GM19035 (cell line): ENCODE results near the gene TMEM8B.
"Not testable (repeated sequence)": the region's sequence is repeated elsewhere in the genome, so short reads cannot be mapped to it uniquely, and the experiment has no call there.

Source experiments
- ATAC-seq: cut with Tn5 transposase; IDR thresholded peaks from one replicate; pipeline ENCODE4 v1.9.1; 2021; ENCODE audit not compliant: unreplicated experiment

TMEM8B gene

DNA sequence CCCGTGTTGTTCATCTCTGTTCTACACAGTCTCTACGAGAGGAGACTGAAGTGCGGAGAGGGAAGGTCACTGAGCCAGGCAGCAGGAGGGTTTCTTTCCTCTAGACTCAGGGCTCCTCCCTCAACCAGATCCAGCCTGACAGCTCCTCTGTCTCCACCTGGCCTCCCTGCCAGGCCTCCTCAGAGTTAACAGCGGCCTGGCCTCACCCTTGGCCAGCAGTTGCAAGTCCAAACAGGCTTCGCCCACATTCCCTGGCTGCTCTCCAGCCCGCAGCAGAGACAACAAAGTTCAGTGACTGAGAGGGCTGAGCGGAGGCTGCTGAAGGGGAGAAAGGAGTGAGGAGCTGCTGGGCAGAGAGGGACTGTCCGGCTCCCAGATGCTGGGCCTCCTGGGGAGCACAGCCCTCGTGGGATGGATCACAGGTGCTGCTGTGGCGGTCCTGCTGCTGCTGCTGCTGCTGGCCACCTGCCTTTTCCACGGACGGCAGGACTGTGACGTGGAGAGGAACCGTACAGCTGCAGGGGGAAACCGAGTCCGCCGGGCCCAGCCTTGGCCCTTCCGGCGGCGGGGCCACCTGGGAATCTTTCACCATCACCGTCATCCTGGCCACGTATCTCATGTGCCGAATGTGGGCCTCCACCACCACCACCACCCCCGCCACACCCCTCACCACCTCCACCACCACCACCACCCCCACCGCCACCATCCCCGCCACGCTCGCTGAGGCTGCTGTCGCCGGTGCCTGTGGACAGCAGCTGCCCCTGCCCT lies 77.1 kb downstream of the TMEM8B start, which contains the start of gene HRCT1:
TSS of gene HRCT1 (plus strand) at position 291 of the 768 bp plus-strand sequence. CDS start at position 377, 86 bp downstream.
- no peak for ATAC-seq

DNA sequence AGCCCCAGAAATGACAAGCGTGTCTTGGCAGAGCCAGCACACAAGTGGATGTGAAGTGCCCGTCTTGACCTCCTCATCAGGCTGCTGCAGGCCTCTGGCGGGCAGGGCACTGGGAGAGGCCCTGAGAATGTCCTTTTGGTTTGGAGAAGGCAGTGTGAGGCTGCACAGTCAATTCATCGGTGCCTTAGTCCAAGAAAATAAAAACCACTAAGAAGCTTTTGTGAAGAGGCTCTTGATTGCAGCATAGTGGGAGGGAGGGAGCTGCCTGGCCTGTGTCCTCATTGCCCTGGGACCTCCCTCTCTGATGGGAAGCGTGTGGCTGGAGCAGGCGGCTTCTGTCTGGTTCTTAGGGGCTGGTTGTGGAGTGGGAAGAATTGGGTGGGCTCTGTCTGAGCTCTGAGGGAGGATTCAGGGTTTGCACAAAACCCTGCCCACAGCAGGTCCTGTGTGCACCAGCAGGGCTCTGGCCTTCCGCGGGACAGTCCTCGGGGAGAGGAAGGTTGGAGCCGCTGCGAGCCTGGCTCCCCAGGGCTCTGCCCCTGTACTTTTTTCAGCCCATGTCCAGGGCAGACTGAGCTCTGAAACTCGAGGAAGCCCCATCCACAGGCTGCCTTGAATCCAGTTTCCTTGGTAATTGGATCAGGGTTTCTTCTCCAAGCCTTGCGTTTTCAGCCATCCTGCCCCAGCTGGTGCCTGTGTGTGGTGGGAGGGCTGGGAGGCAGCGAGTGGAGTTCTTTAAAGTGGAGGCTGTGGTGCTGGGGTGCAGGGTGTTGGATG lies 78.1 kb downstream of the TMEM8B start:
- no peak for ATAC-seq

DNA sequence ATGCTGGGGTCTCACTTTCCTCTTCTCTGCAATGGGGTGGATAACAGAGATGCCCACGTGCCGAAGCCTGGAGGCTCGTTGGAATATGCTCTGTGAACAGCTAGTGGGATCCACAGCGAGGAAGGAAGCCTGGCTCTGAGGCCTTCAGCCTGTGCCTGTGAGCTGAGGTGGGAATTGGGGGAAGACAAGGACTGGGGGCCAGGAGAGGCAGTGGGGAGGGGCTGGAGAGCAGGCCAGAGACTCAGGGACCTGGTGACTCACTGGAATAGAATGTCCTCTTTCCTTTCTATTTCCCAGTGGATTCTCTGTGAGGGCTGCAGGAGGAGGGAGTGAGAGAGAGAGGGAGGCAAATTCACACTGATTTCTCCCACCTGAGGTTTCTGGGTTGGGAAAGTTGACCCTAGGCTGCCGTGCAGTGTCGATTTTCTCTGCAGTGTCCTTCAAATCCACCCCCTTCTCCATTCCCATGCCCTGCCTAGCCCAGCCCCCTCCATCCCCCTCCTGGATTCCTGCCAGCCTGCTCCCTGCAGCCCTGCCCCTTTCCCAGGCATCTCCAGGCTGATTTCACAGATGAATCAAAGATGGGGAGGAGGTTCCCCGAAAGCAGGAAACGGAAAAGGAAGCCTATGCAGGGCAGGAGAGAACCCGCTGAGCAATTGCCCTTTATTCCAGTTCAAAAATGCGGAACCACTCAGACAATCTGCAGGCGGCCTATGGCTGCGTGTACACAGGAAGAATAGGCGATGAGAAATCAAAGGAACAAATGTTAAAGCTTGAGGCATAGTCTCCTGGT lies 78.9 kb downstream of the TMEM8B start:
- no peak for ATAC-seq

DNA sequence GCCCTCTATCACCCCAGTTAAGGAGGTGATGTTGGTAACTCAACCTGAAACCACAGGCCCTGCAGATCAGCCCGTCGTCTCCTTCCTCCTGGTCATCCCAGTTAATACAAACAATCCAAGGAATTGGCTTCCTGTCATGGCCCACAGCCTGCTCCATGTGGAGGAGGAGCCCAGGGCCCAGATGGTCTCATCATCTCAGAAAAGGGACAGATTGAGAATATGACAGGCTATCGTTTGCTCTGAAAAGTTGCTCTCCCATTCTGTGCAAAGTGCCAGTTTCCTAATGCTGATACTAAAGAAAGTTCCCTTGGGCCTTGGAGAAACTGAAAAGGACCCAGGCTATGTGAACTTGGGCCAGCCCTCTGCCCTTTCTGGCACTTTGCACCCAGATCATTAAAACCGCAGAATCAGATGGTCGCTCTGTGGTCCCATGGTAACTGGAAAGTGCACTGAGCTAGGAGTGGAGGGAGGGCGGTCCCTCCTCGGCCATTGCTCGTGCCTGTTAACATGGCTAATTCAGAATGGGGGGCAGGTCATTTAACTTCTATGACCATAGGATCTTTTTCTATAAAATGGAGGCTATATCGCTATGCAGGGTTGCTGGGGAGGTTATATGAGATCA lies 79.6 kb downstream of the TMEM8B start:
- ATAC-seq: no peak

DNA sequence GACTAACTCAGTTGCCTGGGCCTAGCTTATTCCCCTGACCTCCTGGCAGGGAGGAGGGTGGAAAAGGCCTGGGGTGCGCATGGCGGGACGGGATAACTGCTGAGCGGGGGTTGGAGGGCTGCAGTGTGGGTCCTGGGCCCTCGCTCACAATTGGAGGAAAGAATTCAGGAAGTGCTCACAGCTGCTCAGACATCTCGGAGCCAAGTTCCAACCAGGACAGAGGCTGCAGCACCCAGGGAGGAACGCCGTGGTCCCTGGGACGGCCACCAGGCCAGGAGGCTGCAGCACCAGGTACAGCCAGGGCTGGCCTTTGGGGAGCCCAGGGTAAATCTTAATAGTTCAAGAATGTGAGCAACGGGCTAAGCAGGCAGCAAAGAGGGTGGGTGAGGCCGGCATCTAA lies 80.2 kb downstream of the TMEM8B start, which contains the start of gene SPAAR:
TSS of gene SPAAR (plus strand) at position 217 of the 400 bp plus-strand sequence. CDS start 974 bp downstream, outside the sequence.
- no peak for ATAC-seq

DNA sequence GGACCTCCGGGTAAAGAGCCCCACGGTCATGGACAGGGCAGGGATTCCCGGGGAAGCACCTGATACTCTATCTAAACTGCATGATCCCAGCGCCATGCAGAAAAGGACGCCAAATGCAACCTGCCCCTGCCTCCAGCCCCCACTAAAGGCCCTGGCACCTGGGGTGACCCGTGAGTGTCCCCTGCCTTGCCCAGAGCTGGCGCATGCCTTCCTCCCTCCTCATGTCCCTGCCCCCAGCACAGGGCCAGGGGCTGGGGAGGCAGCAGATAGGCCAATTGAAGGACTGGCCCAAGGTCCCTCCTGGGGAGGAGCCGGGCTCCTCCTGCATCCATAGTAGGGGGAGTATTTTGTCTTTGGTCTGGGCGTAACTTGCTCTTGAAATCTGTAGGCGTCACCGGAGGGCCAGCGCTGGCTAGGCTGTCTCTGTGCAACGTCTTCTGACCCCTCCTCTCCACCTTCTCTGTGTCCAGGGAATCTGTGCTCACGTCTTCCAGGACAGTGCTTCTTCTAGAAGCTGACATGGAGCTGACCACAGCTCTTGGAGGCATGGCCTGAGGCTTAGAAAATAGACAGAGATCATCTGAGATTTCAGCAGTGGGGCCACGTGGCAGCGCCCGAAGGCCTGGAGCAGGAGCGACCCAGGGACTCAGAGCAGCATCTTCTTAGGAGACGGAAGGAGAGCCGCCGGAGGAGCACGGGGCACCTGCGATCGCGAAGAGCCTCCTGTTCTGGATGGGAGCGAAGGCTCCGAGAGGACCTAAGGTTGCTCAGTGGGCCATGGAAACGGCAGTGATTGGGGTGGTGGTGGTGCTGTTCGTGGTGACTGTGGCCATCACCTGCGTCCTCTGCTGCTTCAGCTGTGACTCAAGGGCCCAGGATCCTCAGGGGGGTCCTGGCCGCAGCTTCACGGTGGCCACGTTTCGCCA lies 80.9 kb downstream of the TMEM8B start:
- no peak for ATAC-seq

DNA sequence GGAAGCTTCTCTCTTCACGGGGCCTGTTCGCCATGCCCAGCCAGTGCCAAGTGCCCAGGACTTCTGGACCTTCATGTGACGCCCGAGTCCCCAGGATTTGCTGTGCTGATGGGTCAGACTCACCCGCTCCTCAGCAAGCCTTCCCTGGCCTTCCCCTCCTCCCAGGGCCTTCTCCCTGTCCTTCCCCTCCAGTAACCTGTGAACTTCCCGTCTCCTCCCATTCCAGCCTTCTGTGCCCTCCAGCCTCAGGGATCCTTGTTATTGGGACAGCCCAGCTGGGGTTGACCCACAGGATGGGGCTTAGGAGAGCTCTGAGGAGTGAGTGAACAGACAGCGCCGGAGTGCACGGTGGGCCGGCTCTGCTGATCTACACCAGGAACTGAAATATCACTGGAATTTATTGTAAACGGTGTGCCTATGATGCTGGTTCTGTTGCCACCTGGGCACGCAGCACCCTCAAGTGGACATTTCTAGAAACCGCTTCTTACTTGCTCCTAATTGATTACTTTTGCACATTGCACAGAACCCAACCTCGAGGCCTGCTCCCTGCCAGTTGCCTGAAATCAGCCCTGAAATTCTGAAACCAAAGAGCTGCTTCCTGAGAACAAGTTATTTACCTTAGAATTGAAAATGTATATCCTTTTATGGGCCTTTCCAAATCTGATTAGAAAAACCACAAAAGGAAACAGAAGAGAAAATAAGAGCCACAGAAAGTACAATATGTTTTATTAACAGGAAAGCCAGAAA lies 81.8 kb downstream of the TMEM8B start:
- ATAC-seq: no peak

DNA sequence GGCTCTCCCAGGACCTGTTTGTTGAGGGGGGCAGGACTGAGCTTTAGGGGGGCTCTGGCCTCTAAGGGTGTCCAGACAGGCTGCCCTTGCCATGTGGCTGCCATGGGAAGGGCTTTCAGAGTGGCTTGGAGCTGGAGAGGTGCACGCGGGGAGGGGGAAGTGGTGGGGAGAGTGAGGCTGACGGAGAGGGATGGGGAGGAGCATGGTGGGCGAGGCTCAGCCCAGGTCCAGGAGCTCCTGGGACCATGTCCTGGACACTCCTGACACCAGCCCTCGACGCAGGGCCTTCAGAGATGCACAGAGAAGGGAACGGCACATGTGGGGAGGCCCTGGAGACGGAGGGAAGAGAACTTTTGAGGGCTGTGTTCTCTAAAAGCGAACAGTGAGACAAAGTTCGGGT lies 82.7 kb downstream of the TMEM8B start:
- no peak for ATAC-seq

DNA sequence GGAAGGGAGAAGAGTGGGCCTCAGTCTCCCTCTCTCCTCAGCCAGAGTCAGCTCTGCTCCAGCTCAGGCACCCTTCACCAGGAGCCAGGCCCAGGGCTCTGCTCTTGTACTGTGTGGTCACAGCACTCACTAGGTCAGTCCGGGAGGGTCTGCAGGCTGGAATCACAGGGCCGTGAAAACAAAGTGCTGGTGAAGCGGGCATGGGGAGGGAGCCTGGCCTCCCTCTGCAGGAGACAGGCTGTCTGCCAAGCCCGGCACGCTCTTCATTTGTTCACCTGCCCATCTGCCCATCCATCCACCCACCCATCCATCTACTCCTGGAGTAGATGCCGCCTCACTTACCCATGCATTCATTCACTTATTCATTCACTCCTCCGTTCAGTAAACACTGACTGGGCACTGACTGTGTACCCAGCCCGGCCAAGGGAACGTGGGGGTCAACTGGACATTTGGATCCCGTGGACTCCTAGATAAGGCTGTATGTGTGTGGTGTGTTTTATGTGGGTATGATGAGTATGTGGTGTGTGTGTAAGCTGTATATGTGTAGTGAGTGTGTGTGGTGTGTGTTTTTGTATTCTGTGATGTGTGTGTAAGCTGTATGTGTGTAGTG lies 83.9 kb downstream of the TMEM8B start:
- ATAC-seq: no peak

DNA sequence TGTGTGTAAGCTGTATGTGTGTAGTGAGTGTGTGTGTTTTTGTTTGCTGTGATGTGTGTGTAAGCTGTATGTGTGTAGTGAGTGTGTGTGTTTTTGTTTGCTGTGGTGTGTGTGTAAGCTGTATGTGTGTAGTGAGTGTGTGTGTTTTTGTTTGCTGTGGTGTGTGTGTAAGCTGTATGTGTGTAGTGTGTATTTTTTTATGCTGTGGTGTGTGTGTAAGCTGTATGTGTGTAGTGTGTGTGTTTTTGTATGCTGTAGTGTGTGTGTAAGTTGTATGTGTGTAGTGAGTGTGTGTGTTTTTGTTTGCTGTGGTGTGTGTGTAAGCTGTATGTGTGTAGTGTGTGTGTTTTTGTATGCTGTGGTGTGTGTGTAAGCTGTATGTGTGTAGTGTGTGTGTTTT lies 84.4 kb downstream of the TMEM8B start:
- ATAC-seq: not testable (repeated sequence)

DNA sequence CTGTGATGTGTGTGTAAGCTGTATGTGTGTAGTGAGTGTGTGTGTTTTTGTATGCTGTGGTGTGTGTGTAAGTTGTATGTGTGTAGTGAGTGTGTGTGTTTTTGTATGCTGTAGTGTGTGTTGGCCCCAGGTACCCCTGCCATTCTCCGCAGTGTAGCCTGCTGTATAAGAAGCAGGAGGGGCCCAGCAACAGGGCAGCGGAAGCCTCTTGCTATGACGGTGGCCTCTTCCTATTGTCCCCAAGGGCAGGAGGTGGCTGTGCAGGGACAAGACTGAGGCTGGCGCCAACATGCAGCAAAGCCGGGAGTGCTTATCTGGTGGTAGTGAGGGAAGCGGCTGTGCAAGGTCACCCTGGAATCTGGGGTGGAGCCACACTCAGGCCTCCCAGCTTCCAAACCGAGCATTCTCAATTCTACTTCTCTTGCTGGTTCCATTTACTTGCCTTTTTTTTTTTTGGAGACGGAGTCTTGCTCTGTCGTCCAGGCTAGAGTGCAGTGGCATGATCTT lies 85.3 kb downstream of the TMEM8B start:
- no peak for ATAC-seq
